ENCODE results near the gene COX20. TPM values are rescaled to one million over a fixed set of nuclear protein-coding genes. Genes with fewer than 3 reads are reported as not detected.

COX20 gene
- total and polyA plus RNA-seq, 2 of the 13 experiments (the other 11 are each of a cell fraction or from before 2014, with no cell fraction given): 34.4 to 95.8 TPM

GRCh38 chr1:244835276-244836134, at the start of gene COX20 (continued):
- TF ChIP-seq RXRB (CRISPR knock-in tag; IDR thresholded peaks at IDR 0.05; ENCODE audit: borderline replicate concordance) (peak; percentile 60; the same call in 1 of the 2 replicates), SCMH1 (CRISPR knock-in tag; IDR thresholded peaks at IDR 0.05; ENCODE audit: borderline replicate concordance) (no peak), RFXAP (CRISPR knock-in tag; IDR thresholded peaks at IDR 0.05; ENCODE audit: borderline replicate concordance) (no peak), MXI1 (IDR thresholded peaks at IDR 0.05; ENCODE audit: borderline replicate concordance, low read depth, low read length) (peak; percentile 62; the same call in 1 of the 3 replicates), KLF13 (CRISPR knock-in tag; IDR thresholded peaks at IDR 0.05) (no peak), ZNF562 (CRISPR knock-in tag; IDR thresholded peaks at IDR 0.05; ENCODE audit: borderline replicate concordance) (0 out of 2 replicates have a peak, but pooled peaks have one; percentile 30), ZBTB20 (CRISPR knock-in tag; IDR thresholded peaks at IDR 0.05; ENCODE audit: borderline replicate concordance, low read depth) (peak; percentile 49; the same call in 1 of the 2 replicates), SMYD3 (CRISPR knock-in tag; IDR thresholded peaks at IDR 0.05) (no peak), ZNF784 (CRISPR knock-in tag; IDR thresholded peaks at IDR 0.05; ENCODE audit: borderline replicate concordance) (no peak; the same call in none of the 2 replicates), AHR (CRISPR knock-in tag; IDR thresholded peaks at IDR 0.05) (peak; percentile 65; the same call in 1 of the 2 replicates), ZNF512 (CRISPR knock-in tag; IDR thresholded peaks at IDR 0.05) (no peak; the same call in 1 of the 2 replicates), MXD4 (CRISPR knock-in tag; IDR thresholded peaks at IDR 0.05) (peak; percentile 67; the same call in 1 of the 2 replicates)
- TF ChIP-seq, protein P1, sequence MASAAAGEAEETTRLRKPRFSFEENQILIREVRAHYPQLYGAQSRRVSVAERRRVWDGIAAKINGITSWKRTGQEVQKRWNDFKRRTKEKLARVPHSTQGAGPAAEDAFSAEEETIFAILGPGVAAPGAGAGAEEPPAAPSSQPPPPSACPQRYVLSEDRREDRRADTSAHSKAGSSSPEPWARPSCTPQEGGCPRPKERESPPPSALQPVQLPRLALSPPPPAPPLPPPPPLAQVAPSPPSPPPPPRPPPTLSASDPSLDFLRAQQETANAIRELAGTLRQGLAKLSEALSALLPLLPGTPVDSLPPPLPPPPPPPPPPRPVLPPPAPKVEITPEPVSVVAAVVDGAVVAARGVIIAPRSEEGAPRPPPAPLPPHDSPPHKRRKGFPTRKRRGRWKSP (CRISPR knock-in tag; IDR thresholded peaks at IDR 0.05): peak; percentile 68
- TF ChIP-seq, protein P2, sequence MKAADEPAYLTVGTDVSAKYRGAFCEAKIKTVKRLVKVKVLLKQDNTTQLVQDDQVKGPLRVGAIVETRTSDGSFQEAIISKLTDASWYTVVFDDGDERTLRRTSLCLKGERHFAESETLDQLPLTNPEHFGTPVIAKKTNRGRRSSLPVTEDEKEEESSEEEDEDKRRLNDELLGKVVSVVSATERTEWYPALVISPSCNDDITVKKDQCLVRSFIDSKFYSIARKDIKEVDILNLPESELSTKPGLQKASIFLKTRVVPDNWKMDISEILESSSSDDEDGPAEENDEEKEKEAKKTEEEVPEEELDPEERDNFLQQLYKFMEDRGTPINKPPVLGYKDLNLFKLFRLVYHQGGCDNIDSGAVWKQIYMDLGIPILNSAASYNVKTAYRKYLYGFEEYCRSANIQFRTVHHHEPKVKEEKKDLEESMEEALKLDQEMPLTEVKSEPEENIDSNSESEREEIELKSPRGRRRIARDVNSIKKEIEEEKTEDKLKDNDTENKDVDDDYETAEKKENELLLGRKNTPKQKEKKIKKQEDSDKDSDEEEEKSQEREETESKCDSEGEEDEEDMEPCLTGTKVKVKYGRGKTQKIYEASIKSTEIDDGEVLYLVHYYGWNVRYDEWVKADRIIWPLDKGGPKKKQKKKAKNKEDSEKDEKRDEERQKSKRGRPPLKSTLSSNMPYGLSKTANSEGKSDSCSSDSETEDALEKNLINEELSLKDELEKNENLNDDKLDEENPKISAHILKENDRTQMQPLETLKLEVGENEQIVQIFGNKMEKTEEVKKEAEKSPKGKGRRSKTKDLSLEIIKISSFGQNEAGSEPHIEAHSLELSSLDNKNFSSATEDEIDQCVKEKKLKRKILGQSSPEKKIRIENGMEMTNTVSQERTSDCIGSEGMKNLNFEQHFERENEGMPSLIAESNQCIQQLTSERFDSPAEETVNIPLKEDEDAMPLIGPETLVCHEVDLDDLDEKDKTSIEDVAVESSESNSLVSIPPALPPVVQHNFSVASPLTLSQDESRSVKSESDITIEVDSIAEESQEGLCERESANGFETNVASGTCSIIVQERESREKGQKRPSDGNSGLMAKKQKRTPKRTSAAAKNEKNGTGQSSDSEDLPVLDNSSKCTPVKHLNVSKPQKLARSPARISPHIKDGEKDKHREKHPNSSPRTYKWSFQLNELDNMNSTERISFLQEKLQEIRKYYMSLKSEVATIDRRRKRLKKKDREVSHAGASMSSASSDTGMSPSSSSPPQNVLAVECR (CRISPR knock-in tag; IDR thresholded peaks at IDR 0.05; ENCODE audit: borderline replicate concordance): peak; percentile 80
- TF ChIP-seq, protein P3, sequence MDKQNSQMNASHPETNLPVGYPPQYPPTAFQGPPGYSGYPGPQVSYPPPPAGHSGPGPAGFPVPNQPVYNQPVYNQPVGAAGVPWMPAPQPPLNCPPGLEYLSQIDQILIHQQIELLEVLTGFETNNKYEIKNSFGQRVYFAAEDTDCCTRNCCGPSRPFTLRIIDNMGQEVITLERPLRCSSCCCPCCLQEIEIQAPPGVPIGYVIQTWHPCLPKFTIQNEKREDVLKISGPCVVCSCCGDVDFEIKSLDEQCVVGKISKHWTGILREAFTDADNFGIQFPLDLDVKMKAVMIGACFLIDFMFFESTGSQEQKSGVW (CRISPR knock-in tag; IDR thresholded peaks at IDR 0.05; ENCODE audit: borderline replicate concordance): no peak
- TF ChIP-seq, protein P4, sequence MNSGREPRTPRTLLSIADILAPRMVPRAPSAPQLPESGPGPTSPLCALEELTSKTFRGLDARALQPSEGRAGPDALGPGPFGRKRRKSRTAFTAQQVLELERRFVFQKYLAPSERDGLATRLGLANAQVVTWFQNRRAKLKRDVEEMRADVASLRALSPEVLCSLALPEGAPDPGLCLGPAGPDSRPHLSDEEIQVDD (CRISPR knock-in tag; IDR thresholded peaks at IDR 0.05; ENCODE audit: borderline replicate concordance): no peak; the same call in 1 of the 2 replicates

Measured in HepG2 (cell line).